DMS53 treated with DMSO at 0.1 percent for 48 hours (cell line): ENCODE data around the gene BACH2.
"Not testable (repeated sequence)": the region's sequence is repeated elsewhere in the genome, so short reads cannot be mapped to it uniquely, and the experiment has no call there.

Experiments
- DNase-seq: peaks from one replicate; lab custom pipeline; 2025; ENCODE audit not compliant: unreplicated experiment; lab: John Stamatoyannopoulos, UW

Gene BACH2

DNA sequence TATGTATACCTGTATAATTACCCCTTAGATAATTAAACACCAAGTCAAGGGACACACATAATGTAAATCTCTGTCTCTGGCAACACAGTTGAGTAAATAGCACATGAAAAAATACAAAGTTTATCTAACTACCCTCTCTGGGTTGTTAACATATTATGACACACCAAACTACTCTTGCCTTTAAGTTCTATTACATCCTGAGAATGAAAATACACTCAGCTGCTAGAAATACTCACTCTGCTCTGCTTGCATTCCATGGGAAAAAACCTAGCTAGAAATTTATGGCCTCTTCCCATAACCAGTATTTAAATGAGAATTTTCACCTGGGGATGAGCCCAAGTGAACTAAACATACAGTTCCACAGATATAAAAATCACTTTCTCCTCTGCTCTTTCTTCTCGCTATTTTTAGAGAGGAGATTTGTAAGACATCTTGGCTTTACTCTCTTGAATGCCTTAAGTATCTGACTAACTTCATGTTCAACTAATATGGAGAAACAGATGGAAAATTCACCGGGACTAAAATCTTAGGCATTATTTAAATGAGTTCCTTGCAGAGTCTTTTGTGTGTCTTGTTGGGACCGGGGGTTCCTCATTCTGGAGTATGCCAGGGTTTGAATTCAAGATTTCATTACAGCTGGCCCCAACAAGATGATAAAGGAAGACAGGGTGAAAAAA is 261.5 kb downstream of the BACH2 start:
- no peak for DNase-seq

DNA sequence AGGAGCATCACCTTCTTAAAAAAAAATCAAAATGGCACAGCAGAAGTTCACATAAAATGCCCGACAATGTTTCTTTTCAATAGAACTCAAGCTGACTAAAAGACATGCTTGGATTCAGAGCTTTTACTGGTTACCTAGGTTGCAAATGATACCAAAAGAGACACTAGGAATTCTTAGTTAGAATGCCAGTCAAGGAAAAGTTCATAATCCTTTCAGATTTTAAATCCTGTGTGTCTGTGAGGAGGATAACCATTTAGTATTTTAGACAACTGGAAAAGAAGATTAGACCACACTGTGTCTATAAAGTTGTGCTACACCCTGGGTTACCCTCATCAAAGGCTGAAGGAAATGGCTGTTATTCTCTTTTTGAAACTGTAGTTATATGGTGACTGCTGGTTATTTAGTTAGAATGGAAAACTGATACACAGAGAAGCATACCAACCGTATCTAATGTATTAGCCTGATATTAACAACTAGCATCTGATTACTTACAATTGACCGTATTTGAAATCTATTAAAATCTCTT is 262.8 kb downstream of the BACH2 start:
- no peak for DNase-seq

DNA sequence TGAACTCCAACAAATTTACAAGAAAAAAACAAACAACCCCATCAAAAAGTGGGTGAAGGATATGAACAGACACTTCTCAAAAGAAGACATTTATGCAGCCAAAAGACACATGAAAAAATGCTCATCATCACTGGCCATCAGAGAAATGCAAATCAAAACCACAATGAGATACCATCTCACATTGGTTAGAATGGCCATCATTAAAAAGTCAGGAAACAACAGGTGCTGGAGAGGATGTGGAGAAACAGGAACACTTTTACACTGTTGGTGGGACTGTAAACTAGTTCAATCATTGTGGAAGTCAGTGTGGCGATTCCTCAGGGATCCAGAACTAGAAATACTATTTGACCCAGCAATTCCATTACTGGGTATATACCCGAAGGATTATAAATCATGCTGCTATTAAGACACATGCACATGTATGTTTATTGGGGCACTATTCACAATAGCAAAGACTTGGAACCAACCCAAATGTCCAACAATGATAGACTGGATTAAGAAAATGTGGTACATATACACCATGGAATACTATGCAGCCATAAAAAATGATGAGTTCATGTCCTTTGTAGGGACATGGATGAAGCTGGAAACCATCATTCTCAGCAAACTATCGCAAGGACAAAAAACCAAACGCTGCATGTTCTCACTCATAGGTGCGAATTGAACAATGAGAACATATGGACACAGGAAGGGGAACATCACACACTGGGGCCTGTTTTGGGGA is 264.0 kb downstream of the BACH2 start:
- DNase-seq = not testable (repeated sequence)

DNA sequence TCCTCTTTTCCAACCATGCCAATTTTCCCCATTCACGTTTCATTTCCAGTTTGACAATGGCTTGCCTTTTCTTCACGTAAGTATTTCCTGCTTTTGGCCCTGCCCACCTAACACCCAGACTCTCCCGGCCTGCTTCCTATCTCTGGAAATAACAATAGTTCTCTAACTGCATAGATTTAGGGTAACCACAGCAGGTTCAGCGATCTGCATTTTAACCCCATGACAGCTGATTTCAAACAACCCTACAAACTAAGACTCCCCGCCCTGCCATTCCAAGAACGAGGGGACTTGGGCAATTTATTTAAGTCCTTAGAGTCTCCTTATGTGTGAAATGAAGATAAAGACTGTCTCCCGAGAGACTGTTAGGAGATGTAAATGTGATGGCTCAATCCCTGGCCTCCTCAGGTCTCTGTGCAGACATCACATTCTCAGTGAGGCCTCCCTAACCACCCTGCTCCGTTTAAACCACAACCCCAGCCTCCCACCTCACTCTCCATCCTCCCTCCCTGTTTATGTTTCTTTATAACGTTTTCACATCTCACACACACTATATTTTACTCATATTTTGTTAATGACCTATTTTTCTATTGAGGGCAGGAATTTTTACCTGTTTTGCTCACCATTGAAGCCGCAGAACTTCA is 267.5 kb downstream of the BACH2 start:
- no peak for DNase-seq

DNA sequence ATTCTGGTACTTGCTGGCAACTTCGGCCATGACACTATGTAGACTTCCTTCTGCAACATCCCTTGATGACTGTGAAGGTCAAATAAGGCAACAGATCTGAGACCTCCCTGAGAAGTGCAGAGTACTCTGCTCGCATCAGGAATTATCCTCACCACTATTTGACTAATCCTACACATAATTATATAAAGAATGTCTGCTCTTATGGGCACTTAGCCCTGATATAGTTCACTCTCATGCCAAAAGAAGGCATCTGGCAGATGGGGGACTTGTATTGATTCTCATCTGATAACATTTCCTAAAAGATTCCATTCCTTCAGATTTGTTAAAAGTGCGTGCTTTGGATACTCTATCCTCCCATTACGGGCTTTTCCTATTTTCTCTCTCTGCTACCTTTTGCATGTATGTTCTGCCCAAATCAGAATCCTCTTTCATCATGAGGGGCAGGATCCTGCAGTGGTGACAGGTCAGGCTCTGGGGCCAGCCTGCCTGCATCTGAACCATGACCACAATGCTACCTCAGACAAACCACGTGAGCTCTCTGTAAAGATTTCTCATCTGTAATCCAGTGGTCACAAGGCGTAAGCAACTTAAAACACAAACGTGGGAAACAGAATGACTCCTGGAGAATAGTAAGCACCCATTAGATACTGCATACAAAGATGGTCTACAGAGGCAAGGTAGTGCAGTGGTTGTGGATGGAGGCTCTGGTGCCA is 268.4 kb downstream of the BACH2 start:
- DNase-seq = no peak

DNA sequence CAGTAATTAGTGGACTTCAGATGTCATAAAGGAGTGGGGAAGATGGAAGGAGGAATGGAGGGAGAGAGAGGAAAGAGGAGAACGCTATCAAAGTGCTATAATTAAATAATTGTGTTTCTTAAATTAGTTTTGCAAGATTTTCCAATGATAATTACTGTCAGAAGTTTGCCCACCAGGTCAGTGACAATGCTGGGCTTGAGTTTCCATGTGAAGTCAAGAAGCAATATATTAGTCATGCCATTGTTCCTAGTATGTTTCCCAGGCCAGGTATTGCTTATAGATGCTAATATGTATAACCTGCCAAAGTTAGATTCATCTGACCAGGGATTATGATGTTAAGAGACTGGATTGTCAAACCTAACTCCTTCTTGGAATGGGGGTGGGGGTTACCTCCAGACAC is 270.4 kb downstream of the BACH2 start:
- no peak for DNase-seq

DNA sequence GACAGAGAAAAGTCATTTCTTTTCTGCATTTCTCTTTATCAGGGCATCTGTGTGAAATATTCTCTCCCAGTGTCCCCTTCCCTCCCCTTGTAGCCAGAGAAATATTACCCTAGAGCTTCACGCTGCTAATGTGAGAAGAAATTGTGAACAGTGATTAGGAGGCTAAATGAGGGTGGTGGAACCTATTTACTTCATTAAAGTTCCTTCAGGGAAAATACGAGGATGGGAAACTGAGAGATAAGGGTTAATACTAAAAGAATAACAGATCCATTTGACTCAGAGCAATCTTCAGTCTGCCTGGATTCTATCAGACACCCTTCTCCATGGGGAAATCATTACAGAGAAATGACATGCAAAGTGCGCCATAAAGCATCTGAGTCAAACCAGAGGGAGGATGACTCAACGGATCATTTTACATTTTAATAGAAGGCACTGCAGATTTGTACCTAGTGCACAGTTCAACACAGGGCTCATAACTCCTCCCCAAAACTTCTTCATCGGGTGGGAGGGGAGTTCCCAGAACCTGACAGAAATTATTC is 271.1 kb downstream of the BACH2 start:
- no peak for DNase-seq

DNA sequence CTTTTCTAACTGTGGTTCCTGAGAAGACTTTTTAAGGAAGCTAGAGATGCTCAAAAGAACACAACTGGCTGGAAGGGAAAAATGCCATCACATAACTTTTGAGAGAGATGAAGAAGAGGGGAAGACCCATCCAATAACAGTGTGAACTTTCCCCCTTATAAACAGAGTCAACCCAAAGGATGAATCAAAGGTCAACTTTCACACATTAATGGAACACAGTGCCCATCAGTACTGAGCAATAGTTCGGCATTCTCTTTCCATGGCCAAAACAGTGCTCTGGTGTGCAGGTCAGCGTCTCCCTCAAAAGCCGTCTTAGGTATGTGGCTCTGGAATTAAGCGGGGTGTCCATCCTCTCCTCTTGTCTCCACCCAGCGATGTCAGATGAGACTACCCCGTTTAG is 272.0 kb downstream of the BACH2 start:
- no peak for DNase-seq

DNA sequence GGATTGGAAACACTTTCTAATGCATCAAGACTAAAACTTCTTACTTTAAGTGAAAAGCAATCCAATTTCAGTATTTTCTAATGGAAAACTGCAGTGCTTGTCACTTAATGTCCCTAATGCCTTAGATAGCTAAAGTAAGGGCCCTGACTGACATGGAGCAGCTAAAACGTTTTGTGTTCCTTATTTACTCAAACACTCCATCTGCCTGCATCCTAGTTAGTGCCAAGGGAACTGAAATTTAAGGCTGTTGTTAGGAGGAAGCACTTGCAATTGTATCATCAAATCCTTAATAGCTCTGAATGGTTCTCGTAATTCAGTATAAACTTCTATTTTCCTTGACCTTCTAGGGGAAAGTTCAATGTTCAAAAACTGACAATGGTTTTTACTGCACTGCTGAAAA is 274.9 kb downstream of the BACH2 start:
- peak; percentile 7 for DNase-seq

DNA sequence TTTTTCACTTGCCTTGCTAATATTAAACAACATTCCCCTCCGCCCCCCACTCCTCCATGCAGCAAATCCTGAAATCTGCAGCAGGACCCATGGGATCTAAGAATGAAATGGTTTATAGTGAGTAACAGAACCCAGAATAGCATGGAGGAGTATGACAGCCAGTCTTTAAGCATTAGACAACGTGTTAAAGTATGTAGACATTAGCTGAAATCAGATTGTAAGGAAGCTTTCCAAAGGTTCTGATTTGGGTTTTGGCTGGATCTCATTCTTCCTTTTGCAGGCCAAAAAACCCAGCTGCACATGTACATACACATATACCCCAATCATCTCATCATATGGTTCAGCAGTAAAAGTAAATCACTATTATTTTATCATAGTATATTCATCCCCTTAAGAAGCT is 275.9 kb downstream of the BACH2 start:
- no peak for DNase-seq

DNA sequence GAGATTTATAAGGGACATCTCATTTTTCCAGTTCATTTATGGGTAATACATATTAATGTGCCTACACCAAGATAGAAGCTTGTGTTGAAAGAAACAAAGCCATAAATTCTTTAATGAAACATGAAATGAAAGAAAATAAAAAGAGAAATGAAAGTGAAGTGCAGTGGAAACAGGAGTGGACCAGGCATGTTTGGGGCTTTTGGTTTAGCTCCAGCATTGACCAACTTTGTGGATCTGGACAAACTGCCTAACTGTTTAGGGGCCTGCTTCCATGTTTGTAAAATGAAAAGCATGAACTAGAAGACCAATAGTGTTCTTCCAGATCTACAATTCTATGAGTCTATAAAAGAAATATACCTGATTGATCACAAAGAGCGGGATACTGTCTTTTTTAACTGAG is 277.4 kb downstream of the BACH2 start:
- no peak for DNase-seq

DNA sequence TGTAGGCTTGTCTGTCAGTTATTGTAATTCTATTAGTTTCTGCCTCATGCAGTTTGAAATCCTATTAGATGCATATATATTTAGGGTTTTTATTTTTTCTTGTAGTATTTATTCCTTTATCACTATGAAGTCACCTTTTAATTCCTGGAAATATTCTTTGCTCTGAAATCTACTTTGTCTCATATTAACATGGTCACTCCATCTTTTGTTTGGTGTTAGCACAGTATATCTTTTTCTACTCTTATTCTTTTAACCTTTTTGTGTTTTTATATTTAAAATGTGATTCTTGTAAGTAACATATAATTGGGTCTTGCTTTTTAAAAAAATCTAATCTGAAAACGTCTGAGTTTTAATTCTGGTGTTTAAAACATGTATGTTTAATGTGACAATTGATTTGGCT is 280.8 kb downstream of the BACH2 start:
- DNase-seq = no peak

DNA sequence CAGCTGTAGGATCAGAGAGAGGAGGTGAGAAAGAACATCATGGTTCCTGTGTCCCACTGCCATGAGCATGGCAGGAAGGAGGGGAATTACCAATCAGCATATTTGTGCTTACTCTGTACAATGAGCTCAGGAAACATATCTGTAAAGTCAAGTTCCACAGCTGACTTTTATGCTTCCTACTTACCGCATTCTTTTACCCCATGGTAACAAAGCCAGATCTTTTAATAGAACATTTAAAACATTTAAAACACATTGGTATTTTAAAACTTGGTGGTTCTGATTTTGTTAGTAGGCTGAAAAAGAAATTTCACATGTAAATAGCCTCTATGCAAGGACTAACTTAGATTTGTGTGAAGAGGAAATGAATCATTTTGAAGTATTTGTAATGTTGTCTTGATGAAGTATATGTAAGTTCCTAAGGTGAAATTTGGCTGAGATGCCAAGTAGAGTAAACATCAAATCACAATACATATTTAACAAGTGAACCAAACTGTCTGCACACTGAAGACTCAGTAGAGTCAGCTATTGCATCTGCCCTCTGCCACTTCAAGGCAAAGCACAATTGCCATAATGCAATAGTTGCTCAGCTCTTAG is 287.6 kb downstream of the BACH2 start:
- DNase-seq = no peak

DNA sequence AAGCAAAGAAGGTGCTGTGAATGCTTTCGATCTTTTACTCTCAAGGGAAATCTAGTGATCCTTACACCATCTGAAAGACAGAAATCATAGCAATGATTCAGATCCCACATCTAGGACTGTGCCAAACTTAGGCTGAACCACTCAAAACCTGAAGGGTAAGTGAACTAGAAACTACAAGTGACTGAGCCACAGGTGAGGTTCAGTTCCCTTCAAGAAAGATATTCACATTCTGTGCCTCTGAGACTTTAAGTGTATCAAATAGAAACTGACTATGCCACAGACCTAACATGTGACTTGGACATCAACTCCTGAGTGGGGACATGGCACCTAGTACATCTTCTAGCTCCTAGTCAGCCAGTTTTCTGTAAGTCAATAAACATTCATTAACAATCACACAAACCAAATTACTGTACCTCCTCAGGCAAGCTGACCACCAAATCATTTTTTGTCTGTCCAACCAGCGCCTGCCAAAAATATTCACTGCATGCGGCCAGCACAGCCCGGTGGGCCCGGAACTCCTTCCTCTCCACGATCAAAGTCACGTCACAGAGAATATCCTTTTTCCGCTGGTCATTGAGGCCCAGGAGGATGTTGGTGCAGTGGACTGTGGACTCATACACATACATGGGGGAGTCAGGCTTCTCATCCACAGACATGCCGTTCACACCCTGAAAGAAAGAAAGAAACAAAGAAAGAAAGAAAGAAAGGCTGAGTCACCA is 288.3 kb downstream of the BACH2 start:
- DNase-seq = no peak

DNA sequence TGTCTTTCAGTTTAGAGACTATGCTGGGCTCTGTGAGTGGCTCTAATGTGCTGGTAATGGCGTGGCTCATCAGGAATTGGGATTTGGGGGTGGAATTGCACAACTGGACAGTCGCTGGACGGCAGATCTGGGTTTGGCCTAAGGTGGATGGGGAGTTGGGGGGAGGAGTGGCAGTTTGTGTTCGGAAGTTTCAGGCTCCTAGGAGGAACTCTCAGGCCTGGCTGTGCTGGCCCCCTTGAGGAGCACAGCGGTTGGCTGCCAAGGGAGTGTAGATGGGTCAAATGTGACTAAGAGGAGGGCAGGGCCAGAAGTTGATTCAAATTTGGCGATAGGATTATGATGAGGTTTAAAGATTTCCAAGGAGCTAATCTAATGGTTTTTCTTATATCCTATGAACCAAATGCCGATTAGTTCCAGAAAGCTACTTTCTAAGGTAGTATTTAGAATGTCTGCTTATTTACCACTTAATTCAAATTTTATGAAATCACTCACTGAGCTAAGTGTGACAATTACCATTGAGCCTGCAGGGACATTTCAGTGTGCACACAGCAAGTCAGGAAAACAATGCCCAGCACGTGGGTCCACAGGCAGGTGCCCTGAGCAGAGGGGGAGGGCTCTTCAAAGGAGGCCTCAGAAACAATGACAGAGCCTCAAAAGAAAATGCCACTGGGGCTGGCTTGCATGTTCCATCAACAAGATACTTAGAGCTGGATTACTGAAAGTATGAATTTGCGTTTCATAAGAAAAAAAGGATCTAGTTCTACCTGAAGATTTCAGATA is 291.4 kb downstream of the BACH2 start:
- DNase-seq = no peak

DNA sequence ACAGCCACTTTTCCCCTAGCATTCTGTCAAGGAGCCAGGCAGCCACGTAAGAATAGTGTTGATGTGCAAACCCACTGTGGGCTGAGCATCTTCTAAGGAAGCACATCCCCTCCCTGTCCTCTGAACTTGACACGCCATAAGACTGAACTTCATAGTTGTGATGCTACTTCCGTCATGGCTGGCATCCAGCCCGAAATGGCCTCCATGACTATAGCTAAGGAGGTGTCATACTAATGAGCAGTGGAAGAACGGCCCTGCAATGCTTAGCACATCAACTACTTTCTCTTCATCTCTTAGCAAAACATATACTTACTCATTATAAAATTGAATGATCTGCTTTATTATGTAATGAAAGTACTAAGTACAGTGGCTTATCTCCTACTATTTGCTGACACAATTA is 292.1 kb downstream of the BACH2 start:
- DNase-seq = no peak

DNA sequence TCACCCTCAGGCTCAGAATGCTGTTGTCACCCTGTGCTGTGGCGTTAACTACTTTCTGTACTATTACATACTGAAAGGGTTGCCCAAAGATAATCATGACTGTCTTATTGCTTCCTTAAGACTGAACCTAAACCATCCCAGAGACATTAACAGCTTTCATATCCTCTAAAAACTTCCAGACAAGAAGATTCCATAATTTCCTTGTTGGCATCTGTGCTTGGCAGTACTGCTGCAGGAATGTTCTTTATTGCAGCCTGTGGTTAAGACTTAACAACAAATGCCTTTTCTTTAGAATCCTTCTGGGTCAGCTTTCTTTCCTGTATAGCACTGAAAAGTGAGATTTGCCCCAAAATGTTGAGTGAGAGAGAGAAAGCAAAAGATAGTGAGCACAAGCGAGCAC is 292.7 kb downstream of the BACH2 start:
- no peak for DNase-seq

DNA sequence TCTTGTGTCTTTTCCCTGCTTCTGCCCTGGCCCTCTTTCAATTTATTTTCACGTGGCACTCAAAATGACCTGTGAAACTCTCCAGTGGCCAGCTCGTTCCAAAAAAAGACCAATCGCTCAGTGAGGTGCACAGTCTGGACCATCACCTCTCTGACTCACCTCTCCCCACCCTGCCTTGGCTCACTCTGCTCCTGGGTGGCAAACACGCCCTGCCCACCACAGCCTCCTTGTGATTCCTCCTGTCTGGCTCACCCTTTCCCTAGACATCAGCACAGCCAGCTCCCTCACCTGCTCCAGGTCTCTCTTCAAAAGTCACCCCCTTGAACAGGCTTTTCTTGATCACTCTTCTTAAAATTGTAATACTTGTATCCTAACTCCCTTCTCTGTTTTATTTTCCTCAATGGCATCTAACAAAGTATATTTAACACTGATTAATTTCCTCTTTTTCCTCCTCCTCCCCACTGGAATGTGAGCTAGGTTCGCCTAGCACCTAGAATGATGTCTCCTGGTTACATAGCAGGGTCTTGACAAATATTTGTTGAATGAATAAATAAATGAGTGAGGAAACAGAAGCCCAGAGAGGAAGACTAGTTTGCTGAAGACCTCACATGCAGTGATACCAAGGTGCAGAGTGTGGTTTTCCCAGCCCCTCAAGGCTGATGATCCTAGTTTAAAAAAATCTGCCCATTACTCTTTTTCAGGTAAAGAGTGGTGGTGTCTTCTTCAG is 293.4 kb downstream of the BACH2 start:
- no peak for DNase-seq
